SK-N-SH treated with all-trans-retinoic acid at 6 μM for 48 hours (cell line): ENCODE results near the gene TMEM43.

Experiments used
- ATAC-seq: fragments of 200-7000 bp; cut with Tn5 transposase; 3 replicates; pipeline ENCODE4 v1.9.1; 2020; ENCODE audit warnings: mild to moderate bottlenecking, moderate library complexity
- ARNTL ChIP-seq: fragments of 450-650 bp; formaldehyde crosslinking; IDR thresholded peaks from 2 replicates; pipeline ENCODE4 v1.5.0; 2020; ENCODE audit warnings: low read depth, mild to moderate bottlenecking, moderate library complexity, borderline replicate concordance
- BACH2 ChIP-seq: fragments of 250-450 bp; sonication (Bioruptor Pico); IDR thresholded peaks from 2 replicates; pipeline ENCODE4 v1.9.0; 2021; ENCODE audit warnings: mild to moderate bottlenecking, borderline replicate concordance
- CSDC2 ChIP-seq: fragments of 250-450 bp; sonication (Bioruptor Pico); IDR thresholded peaks from 2 replicates; pipeline ENCODE4 v1.5.0; 2020; ENCODE audit warnings: mild to moderate bottlenecking, moderate library complexity
- ESRRG ChIP-seq: fragments of 250-450 bp; sonication (Bioruptor Pico); IDR thresholded peaks from 2 replicates; pipeline ENCODE4 v1.6.1; 2021; ENCODE audit warnings: mild to moderate bottlenecking
- ISL1 ChIP-seq: fragments of 250-450 bp; sonication (Bioruptor Pico); IDR thresholded peaks from 2 replicates; pipeline ENCODE4 v2.1.2; 2022; ENCODE audit warnings: mild to moderate bottlenecking, moderate library complexity
- OSR1 ChIP-seq: fragments of 250-450 bp; sonication (Bioruptor Pico); IDR thresholded peaks from 2 replicates; pipeline ENCODE4 v1.8.0; 2022; ENCODE audit warnings: moderate library complexity, mild to moderate bottlenecking, inconsistent platforms
- PPARA ChIP-seq: fragments of 250-450 bp; sonication (Bioruptor Pico); IDR thresholded peaks from 2 replicates; pipeline ENCODE4 v1.5.0; 2020; ENCODE audit warnings: mild to moderate bottlenecking, borderline replicate concordance
- RARB ChIP-seq: fragments of 250-450 bp; sonication (Bioruptor Pico); IDR thresholded peaks from 2 replicates; pipeline ENCODE4 v1.8.0; 2021; ENCODE audit warnings: mild to moderate bottlenecking, moderate library complexity
- SNAI2 ChIP-seq: fragments of 250-450 bp; sonication (Bioruptor Pico); IDR thresholded peaks from 2 replicates; pipeline ENCODE4 v1.5.0; 2020; ENCODE audit warnings: mild to moderate bottlenecking, moderate library complexity
- TCF4 ChIP-seq: fragments of 250-450 bp; sonication (Bioruptor Pico); IDR thresholded peaks from 2 replicates; pipeline ENCODE4 v1.8.0; 2021; ENCODE audit warnings: mild to moderate bottlenecking, moderate library complexity, borderline replicate concordance
- TOX ChIP-seq: fragments of 250-450 bp; sonication (Bioruptor Pico); IDR thresholded peaks from 2 replicates; pipeline ENCODE4 v1.8.0; 2021; ENCODE audit warnings: mild to moderate bottlenecking, moderate library complexity, borderline replicate concordance
- ZC3H10 ChIP-seq: fragments of 250-450 bp; sonication (Bioruptor Pico); IDR thresholded peaks from 2 replicates; pipeline ENCODE4 v1.5.1; 2021; ENCODE audit warnings: mild to moderate bottlenecking, moderate library complexity
- ZFP3 ChIP-seq: fragments of 250-450 bp; sonication (Bioruptor Pico); IDR thresholded peaks from 2 replicates; pipeline ENCODE4 v1.5.0; 2020; ENCODE audit warnings: mild to moderate bottlenecking, moderate library complexity
- ZNF70 ChIP-seq: fragments of 450-650 bp; formaldehyde crosslinking; IDR thresholded peaks from 2 replicates; pipeline ENCODE4 v1.5.0; 2020; ENCODE audit warnings: mild to moderate bottlenecking, moderate library complexity
- ZNF8 ChIP-seq: fragments of 450-650 bp; formaldehyde crosslinking; IDR thresholded peaks from 2 replicates; pipeline ENCODE4 v1.5.0; 2020; ENCODE audit warnings: mild to moderate bottlenecking, moderate library complexity
- TF ChIP-seq, protein P1 (sequence below): fragments of 250-450 bp; sonication (Bioruptor Pico); IDR thresholded peaks from 2 replicates; pipeline ENCODE4 v1.5.1; 2020; ENCODE audit warnings: low read depth, mild to moderate bottlenecking, moderate library complexity
- TF ChIP-seq, protein P2 (sequence below): fragments of 250-450 bp; sonication (Bioruptor Pico); IDR thresholded peaks from 2 replicates; pipeline ENCODE4 v1.8.0; 2021; ENCODE audit warnings: low read depth, mild to moderate bottlenecking, moderate library complexity, borderline replicate concordance
- TF ChIP-seq, protein P3 (sequence below): fragments of 250-450 bp; sonication (Bioruptor Pico); IDR thresholded peaks from 2 replicates; pipeline ENCODE4 v1.5.1; 2021; ENCODE audit warnings: mild to moderate bottlenecking, moderate library complexity
- TF ChIP-seq, protein P4 (sequence below): fragments of 250-450 bp; sonication (Bioruptor Pico); IDR thresholded peaks from 2 replicates; pipeline ENCODE4 v1.5.0; 2020; ENCODE audit warnings: mild to moderate bottlenecking, moderate library complexity

The TMEM43 gene

DNA sequence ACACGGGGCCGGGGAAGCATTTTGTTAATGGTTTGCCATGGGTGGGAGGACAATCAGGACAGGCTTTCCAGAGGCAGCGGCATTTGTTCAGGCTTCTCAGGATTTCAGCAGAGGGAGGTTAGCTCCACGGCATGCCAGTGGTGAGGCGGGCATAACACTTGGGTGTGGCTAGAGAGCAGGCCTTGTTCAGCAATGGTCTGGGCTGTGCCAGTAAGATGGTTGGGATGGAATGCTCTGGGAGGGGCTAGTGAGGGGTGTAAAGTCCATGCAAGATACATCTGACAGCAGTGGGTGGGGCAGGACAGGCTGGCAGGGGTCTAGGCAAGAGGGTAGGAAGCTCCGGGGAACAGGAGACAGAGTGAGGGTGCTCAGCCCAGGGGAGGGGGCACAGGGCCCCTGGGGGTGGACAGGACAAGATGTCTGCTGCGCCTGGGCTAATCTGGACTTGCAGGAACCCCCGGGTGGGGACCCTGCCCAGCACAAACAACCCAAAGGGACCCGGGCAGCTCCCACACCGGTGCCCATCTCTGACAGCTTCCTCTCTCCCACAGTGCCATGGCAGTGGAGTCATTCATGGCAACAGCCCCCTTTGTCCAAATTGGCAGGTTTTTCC lies 8.4 kb downstream of the TMEM43 start:
- ATAC-seq = no peak; the same call in 2 of the 3 replicates
- TF ChIP-seq, protein P1, sequence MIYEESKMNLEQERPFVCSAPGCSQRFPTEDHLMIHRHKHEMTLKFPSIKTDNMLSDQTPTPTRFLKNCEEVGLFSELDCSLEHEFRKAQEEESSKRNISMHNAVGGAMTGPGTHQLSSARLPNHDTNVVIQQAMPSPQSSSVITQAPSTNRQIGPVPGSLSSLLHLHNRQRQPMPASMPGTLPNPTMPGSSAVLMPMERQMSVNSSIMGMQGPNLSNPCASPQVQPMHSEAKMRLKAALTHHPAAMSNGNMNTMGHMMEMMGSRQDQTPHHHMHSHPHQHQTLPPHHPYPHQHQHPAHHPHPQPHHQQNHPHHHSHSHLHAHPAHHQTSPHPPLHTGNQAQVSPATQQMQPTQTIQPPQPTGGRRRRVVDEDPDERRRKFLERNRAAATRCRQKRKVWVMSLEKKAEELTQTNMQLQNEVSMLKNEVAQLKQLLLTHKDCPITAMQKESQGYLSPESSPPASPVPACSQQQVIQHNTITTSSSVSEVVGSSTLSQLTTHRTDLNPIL = no peak
- TF ChIP-seq ISL1 (CRISPR knock-in tag) (no peak), ARNTL (CRISPR knock-in tag) (no peak), SNAI2 (CRISPR knock-in tag) (no peak), BACH2 (CRISPR knock-in tag) (no peak), OSR1 (no peak), TOX (CRISPR knock-in tag) (no peak), ZNF8 (CRISPR knock-in tag) (no peak), ZFP3 (CRISPR knock-in tag) (no peak), ZNF70 (CRISPR knock-in tag) (no peak), PPARA (CRISPR knock-in tag) (no peak), ESRRG (no peak), CSDC2 (CRISPR knock-in tag) (no peak)
- TF ChIP-seq, protein P2, sequence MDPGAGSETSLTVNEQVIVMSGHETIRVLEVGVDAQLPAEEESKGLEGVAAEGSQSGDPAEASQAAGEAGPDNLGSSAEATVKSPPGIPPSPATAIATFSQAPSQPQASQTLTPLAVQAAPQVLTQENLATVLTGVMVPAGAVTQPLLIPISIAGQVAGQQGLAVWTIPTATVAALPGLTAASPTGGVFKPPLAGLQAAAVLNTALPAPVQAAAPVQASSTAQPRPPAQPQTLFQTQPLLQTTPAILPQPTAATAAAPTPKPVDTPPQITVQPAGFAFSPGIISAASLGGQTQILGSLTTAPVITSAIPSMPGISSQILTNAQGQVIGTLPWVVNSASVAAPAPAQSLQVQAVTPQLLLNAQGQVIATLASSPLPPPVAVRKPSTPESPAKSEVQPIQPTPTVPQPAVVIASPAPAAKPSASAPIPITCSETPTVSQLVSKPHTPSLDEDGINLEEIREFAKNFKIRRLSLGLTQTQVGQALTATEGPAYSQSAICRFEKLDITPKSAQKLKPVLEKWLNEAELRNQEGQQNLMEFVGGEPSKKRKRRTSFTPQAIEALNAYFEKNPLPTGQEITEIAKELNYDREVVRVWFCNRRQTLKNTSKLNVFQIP (CRISPR knock-in tag) = no peak
- TF ChIP-seq, protein P3, sequence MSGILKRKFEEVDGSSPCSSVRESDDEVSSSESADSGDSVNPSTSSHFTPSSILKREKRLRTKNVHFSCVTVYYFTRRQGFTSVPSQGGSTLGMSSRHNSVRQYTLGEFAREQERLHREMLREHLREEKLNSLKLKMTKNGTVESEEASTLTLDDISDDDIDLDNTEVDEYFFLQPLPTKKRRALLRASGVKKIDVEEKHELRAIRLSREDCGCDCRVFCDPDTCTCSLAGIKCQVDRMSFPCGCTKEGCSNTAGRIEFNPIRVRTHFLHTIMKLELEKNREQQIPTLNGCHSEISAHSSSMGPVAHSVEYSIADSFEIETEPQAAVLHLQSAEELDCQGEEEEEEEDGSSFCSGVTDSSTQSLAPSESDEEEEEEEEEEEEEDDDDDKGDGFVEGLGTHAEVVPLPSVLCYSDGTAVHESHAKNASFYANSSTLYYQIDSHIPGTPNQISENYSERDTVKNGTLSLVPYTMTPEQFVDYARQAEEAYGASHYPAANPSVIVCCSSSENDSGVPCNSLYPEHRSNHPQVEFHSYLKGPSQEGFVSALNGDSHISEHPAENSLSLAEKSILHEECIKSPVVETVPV (CRISPR knock-in tag) = no peak
- TF ChIP-seq, protein P4, sequence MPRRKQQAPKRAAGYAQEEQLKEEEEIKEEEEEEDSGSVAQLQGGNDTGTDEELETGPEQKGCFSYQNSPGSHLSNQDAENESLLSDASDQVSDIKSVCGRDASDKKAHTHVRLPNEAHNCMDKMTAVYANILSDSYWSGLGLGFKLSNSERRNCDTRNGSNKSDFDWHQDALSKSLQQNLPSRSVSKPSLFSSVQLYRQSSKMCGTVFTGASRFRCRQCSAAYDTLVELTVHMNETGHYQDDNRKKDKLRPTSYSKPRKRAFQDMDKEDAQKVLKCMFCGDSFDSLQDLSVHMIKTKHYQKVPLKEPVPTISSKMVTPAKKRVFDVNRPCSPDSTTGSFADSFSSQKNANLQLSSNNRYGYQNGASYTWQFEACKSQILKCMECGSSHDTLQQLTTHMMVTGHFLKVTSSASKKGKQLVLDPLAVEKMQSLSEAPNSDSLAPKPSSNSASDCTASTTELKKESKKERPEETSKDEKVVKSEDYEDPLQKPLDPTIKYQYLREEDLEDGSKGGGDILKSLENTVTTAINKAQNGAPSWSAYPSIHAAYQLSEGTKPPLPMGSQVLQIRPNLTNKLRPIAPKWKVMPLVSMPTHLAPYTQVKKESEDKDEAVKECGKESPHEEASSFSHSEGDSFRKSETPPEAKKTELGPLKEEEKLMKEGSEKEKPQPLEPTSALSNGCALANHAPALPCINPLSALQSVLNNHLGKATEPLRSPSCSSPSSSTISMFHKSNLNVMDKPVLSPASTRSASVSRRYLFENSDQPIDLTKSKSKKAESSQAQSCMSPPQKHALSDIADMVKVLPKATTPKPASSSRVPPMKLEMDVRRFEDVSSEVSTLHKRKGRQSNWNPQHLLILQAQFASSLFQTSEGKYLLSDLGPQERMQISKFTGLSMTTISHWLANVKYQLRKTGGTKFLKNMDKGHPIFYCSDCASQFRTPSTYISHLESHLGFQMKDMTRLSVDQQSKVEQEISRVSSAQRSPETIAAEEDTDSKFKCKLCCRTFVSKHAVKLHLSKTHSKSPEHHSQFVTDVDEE (CRISPR knock-in tag) = no peak

DNA sequence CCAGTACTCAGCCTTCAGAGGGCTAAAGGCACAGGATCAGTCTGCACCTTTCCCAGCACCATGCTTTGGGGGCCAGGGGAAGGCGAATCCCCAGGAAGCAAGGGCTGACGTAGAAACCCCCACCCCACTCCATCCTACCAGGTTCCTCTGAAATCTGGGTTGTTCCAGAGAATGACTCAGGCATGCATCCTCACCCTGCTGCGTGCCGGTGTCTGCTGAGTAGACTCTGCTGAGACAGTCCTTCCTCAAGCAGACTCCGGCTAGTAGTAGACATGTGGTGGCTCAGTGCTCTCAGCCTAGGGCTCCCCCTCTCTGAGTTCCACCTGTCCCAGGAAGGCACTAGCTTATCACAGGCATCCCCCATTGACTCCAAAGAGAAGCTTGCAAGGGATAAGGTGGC lies 9.0 kb downstream of the TMEM43 start:
- ATAC-seq = no peak; the same call in 2 of the 3 replicates
- TF ChIP-seq ESRRG = no peak
- TF ChIP-seq TCF4 = no peak
- TF ChIP-seq ZC3H10 (CRISPR knock-in tag) = no peak
- no peak for TF ChIP-seq RARB
- TF ChIP-seq, protein P1 = no peak
- no peak for TF ChIP-seq SNAI2 (CRISPR knock-in tag)
- TF ChIP-seq CSDC2 (CRISPR knock-in tag) = no peak
- no peak for TF ChIP-seq ISL1 (CRISPR knock-in tag)
- TF ChIP-seq, protein P4 (CRISPR knock-in tag) = no peak
- no peak for TF ChIP-seq OSR1
- TF ChIP-seq TOX (CRISPR knock-in tag) = no peak
- no peak for TF ChIP-seq ZFP3 (CRISPR knock-in tag)
